GM19351 (cell line): ENCODE measurements around the gene HMBS.
"Not testable (repeated sequence)": the region's sequence is repeated elsewhere in the genome, so short reads cannot be mapped to it uniquely, and the experiment has no call there.

Source experiments
- ATAC-seq: cut with Tn5 transposase; IDR thresholded peaks from one replicate; pipeline ENCODE4 v1.9.1; 2021; ENCODE audit warnings: mild to moderate bottlenecking, moderate library complexity; ENCODE audit not compliant: unreplicated experiment

The HMBS gene

GRCh38 chr11:119084663-119085436 is at the start of gene HMBS:
TSS of gene HMBS (plus strand) at chr11:119084881. CDS start at chr11:119085034, 153 bp downstream.
- ATAC-seq, result peak; percentile 94

GRCh38 chr11:119038884-119039283 is 45.8 kb upstream of the HMBS start:
- no peak for ATAC-seq

- ATAC-seq, result not testable (repeated sequence)
Measured at GRCh38 chr11:119039471-119039870, 45.2 kb upstream of the HMBS start.

- ATAC-seq, result no peak
Measured at GRCh38 chr11:119041821-119042514, 42.7 kb upstream of the HMBS start.

GRCh38 chr11:119042927-119043326 is 41.8 kb upstream of the HMBS start:
- ATAC-seq, result no peak

- ATAC-seq, result no peak
Measured at GRCh38 chr11:119044708-119045107, 40.0 kb upstream of the HMBS start.

GRCh38 chr11:119046489-119046888 is 38.2 kb upstream of the HMBS start:
- no peak for ATAC-seq

- no peak for ATAC-seq
Measured at GRCh38 chr11:119047205-119047604, 37.5 kb upstream of the HMBS start.

GRCh38 chr11:119048644-119049043 is 36.0 kb upstream of the HMBS start:
- ATAC-seq, result no peak

- ATAC-seq, result no peak
Measured at GRCh38 chr11:119049081-119049480, 35.6 kb upstream of the HMBS start.

GRCh38 chr11:119051440-119052162 is 33.1 kb upstream of the HMBS start:
- ATAC-seq, result no peak

- no peak for ATAC-seq
Measured at GRCh38 chr11:119052163-119052814, 32.4 kb upstream of the HMBS start.

GRCh38 chr11:119054418-119054817 is 30.3 kb upstream of the HMBS start:
- ATAC-seq, result no peak

GRCh38 chr11:119055901-119056300 is 28.8 kb upstream of the HMBS start:
- ATAC-seq, result no peak

GRCh38 chr11:119056421-119056999 is 28.2 kb upstream of the HMBS start:
- peak; percentile 20 for ATAC-seq

GRCh38 chr11:119057000-119057769 is 27.5 kb upstream of the HMBS start, which contains the start of gene HYOU1:
TSS of gene HYOU1 (minus strand) at chr11:119057205. CDS start at chr11:119056160, 1,045 bp downstream.
- peak; percentile 87 for ATAC-seq

GRCh38 chr11:119059128-119059527 is 25.6 kb upstream of the HMBS start:
- not testable (repeated sequence) for ATAC-seq

- no peak for ATAC-seq
Measured at GRCh38 chr11:119061256-119061655, 23.4 kb upstream of the HMBS start.

- no peak for ATAC-seq
Measured at GRCh38 chr11:119062779-119063178, 21.9 kb upstream of the HMBS start.

- no peak for ATAC-seq
Measured at GRCh38 chr11:119065369-119065768, 19.3 kb upstream of the HMBS start.
